ENCODE measurements around the gene YJEFN3. TPM values are rescaled to one million over a fixed set of nuclear protein-coding genes. Genes with fewer than 3 reads are reported as not detected.

Gene YJEFN3
- total and polyA plus RNA-seq, 10 of the 15 experiments (the other 5 are each of a cell fraction or from before 2014, with no cell fraction given) = 0.05 to 6.9 (median 3.5) TPM

- Histone ChIP-seq H3K36me3 (ENCODE audit: control insufficient read depth in 2 of 2, insufficient read depth in 2 of 2, low read length in 1 of 2) (peaks cover 16 to 32% of the 10 kb centered on the region in 2 experiments; a peak in 3 of 4 replicates), H3K27ac (ENCODE audit: control insufficient read depth, insufficient read depth) (peak overlapping the region; percentile 82), H3K4me2 (ENCODE audit: control insufficient read depth, insufficient read depth) (peak overlapping the region; percentile 5), H3K9me3 (replicated peaks; ENCODE audit: control insufficient read depth, insufficient read depth, low read length) (no peaks in the 10 kb centered on the region), H3K4me1 (ENCODE audit: control insufficient read depth, insufficient read depth, low read length) (peaks cover 28% of the 10 kb centered on the region), H3K9ac (ENCODE audit: control insufficient read depth, insufficient read depth, low read length) (peak overlapping the region; percentile 66), H4K20me1 (ENCODE audit: control insufficient read depth, insufficient read depth) (no peaks in the 10 kb centered on the region), H3K4me3 (no peak overlapping the region), H3K79me2 (ENCODE audit: control insufficient read depth, insufficient read depth, low read length) (peaks cover 9% of the 10 kb centered on the region), H2AFZ (ENCODE audit: control insufficient read depth, low read depth, low read length) (peak overlapping the region; percentile 42; the same call in 1 of the 2 replicates), H3K27me3 (replicated peaks in 1 of 2; ENCODE audit: control insufficient read depth in 2 of 2, insufficient read depth in 2 of 2, low read length in 1 of 2) (no peaks in the 10 kb centered on the region)
- POLR2A ChIA-PET = interaction anchor here (2.2 to 3.1 kb wide), 2 partner anchors 116 to 124 kb away, joined by 6 to 16 read pairs; no protein-coding TSS in a partner anchor
- CTCF ChIA-PET = interaction anchor here (0.6 to 9.3 kb wide), 22 partner anchors 9 to 440 kb away, joined by 3 to 223 read pairs (median 8); partner anchors contain the start of genes BORCS8, GATAD2A, NR2C2AP and RFXANK
- intact Hi-C loops (cut with micrococcal nuclease; ENCODE audit: unreplicated experiment) = loop anchor here (1.0 kb wide), 1 partner anchor 104 kb away; no protein-coding TSS in a partner anchor
- ATAC-seq = peak; percentile 84
- SMC1A ChIA-PET (ENCODE audit: uncharacterized antibody, unreplicated experiment) = interaction anchor here (0.7 to 5.1 kb wide), 12 partner anchors 10 to 127 kb away, joined by 3 to 97 read pairs (median 3); partner anchors contain the start of gene GATAD2A
- DNase-seq (ENCODE audit: low read depth, low spot score) = peak; percentile 73
- FAIRE-seq = peak; percentile 96
- no TSS peak for BruUV-seq (replicated peaks)
- RAD21 ChIA-PET (ENCODE audit: unreplicated experiment) = interaction anchor here (0.7 to 4.8 kb wide), 15 partner anchors 30 to 314 kb away, joined by 3 to 72 read pairs (median 9); partner anchors contain the start of gene GATAD2A
- WGBS (ENCODE audit: insufficient coverage, insufficient replicate concordance, low lambda C conversion rate, missing lambda C conversion rate) = 45% methylated on average over 14 of the region's 14 CpGs
- in situ Hi-C loops (cut with MboI) = no loop called here
- TF ChIP-seq EGR1 (IDR thresholded peaks at IDR 0.05; ENCODE audit: borderline replicate concordance in 1 of 2, low read depth in 2 of 2, low read length in 2 of 2) (no peak), KAT2A (conservative IDR thresholded peaks at IDR 0.05; ENCODE audit: control insufficient read depth, low read depth, low read length) (no peak), PKNOX1 (IDR thresholded peaks at IDR 0.05) (peak; percentile 77; the same call in 1 of the 2 replicates), NR2F1 (conservative IDR thresholded peaks at IDR 0.05) (peak; percentile 39; the same call in 1 of the 2 replicates), ZBTB33 (IDR thresholded peaks at IDR 0.05) (no peak), E2F8 (IDR thresholded peaks at IDR 0.05; ENCODE audit: low read depth, partially characterized antibody) (no peak), STAT1 (conservative IDR thresholded peaks at IDR 0.05) (no peak), CREB1 (IDR thresholded peaks at IDR 0.05; ENCODE audit: low read depth) (peak; percentile 50; the same call in 1 of the 2 replicates), NBN (IDR thresholded peaks at IDR 0.05) (peak; percentile 53; the same call in 1 of the 2 replicates), GABPA (IDR thresholded peaks at IDR 0.05; ENCODE audit: low read depth) (no peak; the same call in 1 of the 2 replicates), YY1 (IDR thresholded peaks at IDR 0.05; ENCODE audit: low read depth, low read length) (peak; percentile 100), PAX8 (IDR thresholded peaks at IDR 0.05) (no peak; the same call in 1 of the 2 replicates), USF2 (IDR thresholded peaks at IDR 0.05; ENCODE audit: borderline replicate concordance, low read depth, low read length) (peak; percentile 90), BACH1 (IDR thresholded peaks at IDR 0.05; ENCODE audit: borderline replicate concordance) (peak; percentile 44; the same call in 1 of the 2 replicates), BRCA1 (IDR thresholded peaks at IDR 0.05; ENCODE audit: low read depth, low read length) (no peak), HCFC1 (IDR thresholded peaks at IDR 0.05; ENCODE audit: low read length) (peak; percentile 54; the same call in 1 of the 2 replicates)
Observed at GRCh38 chr19:19488875-19489690, 39.6 kb upstream of the YJEFN3 start.

All from GM12878 (cell line).